GM23338 (cell line): ENCODE results near the gene TUBB8. TPM values are rescaled to one million over a fixed set of nuclear protein-coding genes. Genes with fewer than 3 reads are reported as not detected.

Experiments used
- ATAC-seq: fragments of 200-7000 bp; cut with Tn5 transposase; 3 replicates; pipeline ENCODE4 v1.9.1; 2020
- DNase-seq: peaks from one replicate; pipeline ENCODE4 v3.0.0-alpha.2; 2015; ENCODE audit warnings: low spot score
- H2AFZ ChIP-seq: fragments of 200-600 bp; sonication (generic); 2 replicates; pipeline ENCODE4 v1.8.0; 2016; ENCODE audit warnings: antibody characterized with exemption, mild to moderate bottlenecking, moderate library complexity
- H3F3A ChIP-seq: fragments of 200-600 bp; sonication (generic); replicated peaks from 2 replicates; pipeline ENCODE4 v1.8.0; 2017; ENCODE audit warnings: antibody characterized with exemption, mixed run types, low read depth
- H3K27ac ChIP-seq: fragments of 200-600 bp; sonication (generic); 2 replicates; pipeline ENCODE4 v1.6.1; 2016; ENCODE audit warnings: low read depth
- H3K27me3 ChIP-seq: fragments of 200-600 bp; sonication (generic); 2 replicates; pipeline ENCODE4 v1.8.0; 2016; ENCODE audit warnings: mild to moderate bottlenecking, mixed run types, moderate library complexity; ENCODE audit not compliant: insufficient read depth
- H3K36me3 ChIP-seq: fragments of 200-600 bp; sonication (generic); 2 replicates; pipeline ENCODE4 v1.8.0; 2016; ENCODE audit warnings: mild to moderate bottlenecking; ENCODE audit not compliant: insufficient read depth
- H3K4me1 ChIP-seq: fragments of 200-600 bp; sonication (generic); 2 replicates; pipeline ENCODE4 v1.8.0; 2016; ENCODE audit warnings: mild to moderate bottlenecking, moderate library complexity; ENCODE audit not compliant: insufficient read depth
- H3K4me2 ChIP-seq: fragments of 200-600 bp; sonication (generic); 2 replicates; pipeline ENCODE4 v1.7.1; 2017; ENCODE audit warnings: mixed run types
- H3K4me3 ChIP-seq: fragments of 200-600 bp; sonication (generic); 2 replicates; pipeline ENCODE4 v1.6.1; 2016; ENCODE audit warnings: mixed run types
- H3K79me2 ChIP-seq: fragments of 200-600 bp; sonication (generic); replicated peaks from 2 replicates; pipeline ENCODE4 v1.8.0; 2017; ENCODE audit warnings: mild to moderate bottlenecking; ENCODE audit not compliant: insufficient read depth
- H3K9me2 ChIP-seq: fragments of 200-600 bp; sonication (generic); 2 replicates; pipeline ENCODE4 v1.8.0; 2017; ENCODE audit not compliant: insufficient read depth
- H4K20me1 ChIP-seq: fragments of 200-600 bp; sonication (generic); replicated peaks from 2 replicates; pipeline ENCODE4 v1.8.0; 2017; ENCODE audit warnings: mild to moderate bottlenecking; ENCODE audit not compliant: insufficient read depth
- H3K27ac Mint-ChIP-seq: 2 replicates; pipeline ENCODE4 v1.8.0; 2020; ENCODE audit warnings: inconsistent platforms, mild to moderate bottlenecking, moderate library complexity, mixed read lengths
- H3K27me3 Mint-ChIP-seq: 3 replicates; pipeline ENCODE4 v1.8.0; 2022; ENCODE audit warnings: low read depth, mild to moderate bottlenecking, moderate library complexity, mixed read lengths, inconsistent platforms; ENCODE audit not compliant: insufficient read depth, poor library complexity
- H3K36me3 Mint-ChIP-seq: 3 replicates; pipeline ENCODE4 v1.8.0; 2021; ENCODE audit warnings: low read depth, mild to moderate bottlenecking, inconsistent platforms, moderate library complexity, mixed read lengths
- H3K4me1 Mint-ChIP-seq: 3 replicates; pipeline ENCODE4 v1.8.0; 2020; ENCODE audit warnings: mild to moderate bottlenecking, inconsistent platforms, mixed read lengths
- H3K4me3 Mint-ChIP-seq: 3 replicates; pipeline ENCODE4 v1.8.0; 2021; ENCODE audit warnings: moderate library complexity, mild to moderate bottlenecking, inconsistent platforms, mixed read lengths
- H3K9me3 Mint-ChIP-seq: 3 replicates; pipeline ENCODE4 v1.8.0; 2020; ENCODE audit warnings: moderate library complexity, mild to moderate bottlenecking, inconsistent platforms, mixed read lengths
- JUNB ChIP-seq: IDR thresholded peaks from one replicate; pipeline ENCODE4 v1.6.1; 2016; ENCODE audit warnings: antibody characterized with exemption; ENCODE audit not compliant: unreplicated experiment
- ZNF331 ChIP-seq: fragments of 250-450 bp; sonication (Bioruptor Pico); IDR thresholded peaks from 2 replicates; pipeline ENCODE4 v1.5.0; 2020; ENCODE audit warnings: low read depth, mild to moderate bottlenecking, moderate library complexity
- polyA plus RNA-seq: library from polyadenylated mRNA; unstranded; fragments of >200 nt; fragmentation: Nextera tagmentation; extraction: Ambion mirVana; gene quantifications from 2 replicates; pipeline ENCODE4 v1.2.1, GENCODE V29; 2016
- total RNA-seq: library from RNA; depleted of rRNA; stranded (reverse); fragments of >200 nt; shearing (Covaris generic); gene quantifications from 2 replicates; pipeline ENCODE4 v1.2.3, GENCODE V29; 2014
- TF ChIP-seq, protein P1 (sequence below): fragments of 250-450 bp; sonication (Bioruptor Pico); IDR thresholded peaks from 2 replicates; pipeline ENCODE4 v1.5.0; 2020; ENCODE audit warnings: mild to moderate bottlenecking, moderate library complexity
- TF ChIP-seq, protein P2 (sequence below): IDR thresholded peaks from 2 replicates; pipeline ENCODE4 v1.6.1; 2016; ENCODE audit warnings: antibody characterized with exemption

The TUBB8 gene
- total and polyA plus RNA-seq, 2 experiments from 2014 or later: 0.40 to 1.1 TPM

DNA sequence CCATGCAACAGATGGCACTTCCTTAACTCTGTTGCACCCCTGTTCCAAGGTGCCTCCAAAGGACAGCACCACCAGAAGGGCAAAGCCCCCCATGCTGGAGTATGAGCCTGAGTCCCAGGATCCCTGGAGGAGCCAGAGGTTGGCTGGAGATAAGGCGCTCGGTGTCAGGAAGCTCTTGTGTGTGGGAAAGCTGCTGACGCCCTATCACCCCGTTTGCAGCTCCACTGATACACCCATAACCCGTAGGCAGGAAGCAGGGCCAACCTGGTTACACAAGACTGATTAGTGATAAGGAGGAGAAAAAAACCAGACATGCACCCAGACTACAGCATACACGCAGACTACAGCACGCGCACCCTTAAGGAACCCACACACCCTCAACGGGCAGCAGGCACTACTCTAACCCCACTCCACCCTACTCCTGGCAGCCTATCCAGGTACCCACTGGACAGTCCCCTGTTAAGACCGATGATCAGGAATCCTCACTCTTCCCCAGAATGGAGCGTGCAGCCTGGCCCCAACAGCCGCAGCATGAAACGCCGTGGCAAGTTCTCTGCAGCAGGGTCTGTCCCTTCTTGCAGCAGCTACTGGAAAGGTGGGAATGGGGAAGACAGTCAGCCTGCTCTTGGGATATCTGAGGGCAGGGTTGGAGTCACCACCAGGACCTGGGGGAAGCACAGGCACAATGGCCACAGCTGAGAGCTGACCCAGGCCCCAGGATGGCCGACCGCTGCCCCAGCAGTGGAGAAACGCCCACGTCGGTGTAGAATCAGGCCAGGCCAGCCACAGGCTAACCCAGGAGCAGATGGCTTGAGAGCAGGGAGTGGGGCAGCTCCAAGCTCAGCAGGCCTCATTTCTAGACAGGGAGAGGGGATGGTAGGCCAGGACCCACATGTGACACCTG is 38.3 kb upstream of the TUBB8 start (continued):
- TF ChIP-seq, protein P1, sequence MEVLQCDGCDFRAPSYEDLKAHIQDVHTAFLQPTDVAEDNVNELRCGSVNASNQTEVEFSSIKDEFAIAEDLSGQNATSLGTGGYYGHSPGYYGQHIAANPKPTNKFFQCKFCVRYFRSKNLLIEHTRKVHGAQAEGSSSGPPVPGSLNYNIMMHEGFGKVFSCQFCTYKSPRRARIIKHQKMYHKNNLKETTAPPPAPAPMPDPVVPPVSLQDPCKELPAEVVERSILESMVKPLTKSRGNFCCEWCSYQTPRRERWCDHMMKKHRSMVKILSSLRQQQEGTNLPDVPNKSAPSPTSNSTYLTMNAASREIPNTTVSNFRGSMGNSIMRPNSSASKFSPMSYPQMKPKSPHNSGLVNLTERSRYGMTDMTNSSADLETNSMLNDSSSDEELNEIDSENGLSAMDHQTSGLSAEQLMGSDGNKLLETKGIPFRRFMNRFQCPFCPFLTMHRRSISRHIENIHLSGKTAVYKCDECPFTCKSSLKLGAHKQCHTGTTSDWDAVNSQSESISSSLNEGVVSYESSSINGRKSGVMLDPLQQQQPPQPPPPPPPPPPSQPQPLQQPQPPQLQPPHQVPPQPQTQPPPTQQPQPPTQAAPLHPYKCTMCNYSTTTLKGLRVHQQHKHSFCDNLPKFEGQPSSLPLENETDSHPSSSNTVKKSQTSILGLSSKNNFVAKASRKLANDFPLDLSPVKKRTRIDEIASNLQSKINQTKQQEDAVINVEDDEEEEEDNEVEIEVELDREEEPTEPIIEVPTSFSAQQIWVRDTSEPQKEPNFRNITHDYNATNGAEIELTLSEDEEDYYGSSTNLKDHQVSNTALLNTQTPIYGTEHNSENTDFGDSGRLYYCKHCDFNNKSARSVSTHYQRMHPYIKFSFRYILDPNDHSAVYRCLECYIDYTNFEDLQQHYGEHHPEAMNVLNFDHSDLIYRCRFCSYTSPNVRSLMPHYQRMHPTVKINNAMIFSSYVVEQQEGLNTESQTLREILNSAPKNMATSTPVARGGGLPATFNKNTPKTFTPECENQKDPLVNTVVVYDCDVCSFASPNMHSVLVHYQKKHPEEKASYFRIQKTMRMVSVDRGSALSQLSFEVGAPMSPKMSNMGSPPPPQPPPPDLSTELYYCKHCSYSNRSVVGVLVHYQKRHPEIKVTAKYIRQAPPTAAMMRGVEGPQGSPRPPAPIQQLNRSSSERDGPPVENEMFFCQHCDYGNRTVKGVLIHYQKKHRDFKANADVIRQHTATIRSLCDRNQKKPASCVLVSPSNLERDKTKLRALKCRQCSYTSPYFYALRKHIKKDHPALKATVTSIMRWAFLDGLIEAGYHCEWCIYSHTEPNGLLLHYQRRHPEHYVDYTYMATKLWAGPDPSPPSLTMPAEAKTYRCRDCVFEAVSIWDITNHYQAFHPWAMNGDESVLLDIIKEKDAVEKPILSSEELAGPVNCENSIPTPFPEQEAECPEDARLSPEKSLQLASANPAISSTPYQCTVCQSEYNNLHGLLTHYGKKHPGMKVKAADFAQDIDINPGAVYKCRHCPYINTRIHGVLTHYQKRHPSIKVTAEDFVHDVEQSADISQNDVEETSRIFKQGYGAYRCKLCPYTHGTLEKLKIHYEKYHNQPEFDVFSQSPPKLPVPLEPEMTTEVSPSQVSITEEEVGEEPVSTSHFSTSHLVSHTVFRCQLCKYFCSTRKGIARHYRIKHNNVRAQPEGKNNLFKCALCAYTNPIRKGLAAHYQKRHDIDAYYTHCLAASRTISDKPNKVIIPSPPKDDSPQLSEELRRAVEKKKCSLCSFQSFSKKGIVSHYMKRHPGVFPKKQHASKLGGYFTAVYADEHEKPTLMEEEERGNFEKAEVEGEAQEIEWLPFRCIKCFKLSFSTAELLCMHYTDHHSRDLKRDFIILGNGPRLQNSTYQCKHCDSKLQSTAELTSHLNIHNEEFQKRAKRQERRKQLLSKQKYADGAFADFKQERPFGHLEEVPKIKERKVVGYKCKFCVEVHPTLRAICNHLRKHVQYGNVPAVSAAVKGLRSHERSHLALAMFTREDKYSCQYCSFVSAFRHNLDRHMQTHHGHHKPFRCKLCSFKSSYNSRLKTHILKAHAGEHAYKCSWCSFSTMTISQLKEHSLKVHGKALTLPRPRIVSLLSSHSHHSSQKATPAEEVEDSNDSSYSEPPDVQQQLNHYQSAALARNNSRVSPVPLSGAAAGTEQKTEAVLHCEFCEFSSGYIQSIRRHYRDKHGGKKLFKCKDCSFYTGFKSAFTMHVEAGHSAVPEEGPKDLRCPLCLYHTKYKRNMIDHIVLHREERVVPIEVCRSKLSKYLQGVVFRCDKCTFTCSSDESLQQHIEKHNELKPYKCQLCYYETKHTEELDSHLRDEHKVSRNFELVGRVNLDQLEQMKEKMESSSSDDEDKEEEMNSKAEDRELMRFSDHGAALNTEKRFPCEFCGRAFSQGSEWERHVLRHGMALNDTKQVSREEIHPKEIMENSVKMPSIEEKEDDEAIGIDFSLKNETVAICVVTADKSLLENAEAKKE (CRISPR knock-in tag): no peak

DNA sequence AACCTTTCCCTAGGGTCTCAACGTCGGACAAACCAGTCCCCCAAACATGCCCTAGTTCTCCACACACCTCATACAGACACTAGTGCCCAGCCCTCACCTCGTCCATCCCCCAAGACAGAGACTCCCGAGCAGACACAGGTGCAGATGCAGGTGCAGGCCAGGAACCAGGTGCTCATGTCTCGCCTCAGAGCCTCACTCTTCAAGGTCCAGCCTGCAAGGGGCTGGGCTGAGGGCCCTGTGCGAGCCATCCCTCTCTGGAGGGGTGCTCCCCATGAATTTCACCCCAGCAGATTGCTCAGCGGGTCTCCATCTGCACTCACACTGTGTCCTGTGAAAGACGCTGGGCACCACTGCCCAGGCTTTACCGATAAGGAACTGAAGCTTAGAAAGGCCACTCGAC is 36.9 kb upstream of the TUBB8 start:
- Mint-ChIP-seq H3K27me3 (no peaks in the 10 kb centered on the region), H3K36me3 (no peaks in the 10 kb centered on the region; the same call in 2 of the 3 replicates), H3K27ac (no peak overlapping the region), H3K4me1 (no peaks in the 10 kb centered on the region), H3K9me3 (peaks cover 38% of the 10 kb centered on the region), H3K4me3 (no peak overlapping the region)
- Histone ChIP-seq H3K79me2 (no peaks in the 10 kb centered on the region), H3K27me3 (no peaks in the 10 kb centered on the region), H3K4me1 (no peaks in the 10 kb centered on the region), H3K36me3 (no peaks in the 10 kb centered on the region), H4K20me1 (no peaks in the 10 kb centered on the region), H3K4me2 (no peak overlapping the region), H3K4me3 (no peak overlapping the region), H2AFZ (no peak overlapping the region), H3K27ac (no peak overlapping the region), H3F3A (no peaks in the 10 kb centered on the region), H3K9me2 (no peaks in the 10 kb centered on the region)
- DNase-seq (no peak), ATAC-seq (no peak)
- TF ChIP-seq JUNB: no peak
- TF ChIP-seq, protein P1 (CRISPR knock-in tag): no peak
- no peak for TF ChIP-seq ZNF331 (CRISPR knock-in tag)
- TF ChIP-seq, protein P2, sequence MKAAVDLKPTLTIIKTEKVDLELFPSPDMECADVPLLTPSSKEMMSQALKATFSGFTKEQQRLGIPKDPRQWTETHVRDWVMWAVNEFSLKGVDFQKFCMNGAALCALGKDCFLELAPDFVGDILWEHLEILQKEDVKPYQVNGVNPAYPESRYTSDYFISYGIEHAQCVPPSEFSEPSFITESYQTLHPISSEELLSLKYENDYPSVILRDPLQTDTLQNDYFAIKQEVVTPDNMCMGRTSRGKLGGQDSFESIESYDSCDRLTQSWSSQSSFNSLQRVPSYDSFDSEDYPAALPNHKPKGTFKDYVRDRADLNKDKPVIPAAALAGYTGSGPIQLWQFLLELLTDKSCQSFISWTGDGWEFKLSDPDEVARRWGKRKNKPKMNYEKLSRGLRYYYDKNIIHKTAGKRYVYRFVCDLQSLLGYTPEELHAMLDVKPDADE: no peak
